ENCODE measurements around the gene PFN4.

- TF ChIP-seq CTCF (IDR thresholded peaks at IDR 0.05): no peak
- no peak for TF ChIP-seq POLR2A (IDR thresholded peaks at IDR 0.05)
Measured at GRCh38 chr2:24121066-24121465, 2.1 kb downstream of the PFN4 start.
